SK-N-SH (cell line): ENCODE data around the gene PITPNB. TPM values are rescaled to one million over a fixed set of nuclear protein-coding genes. Genes with fewer than 3 reads are reported as not detected.

Experiments
- CTCF ChIA-PET: fragments of 300-600, 350-600 bp; formaldehyde crosslinking; extraction: SDS; loops from one replicate; lab custom pipeline; 2021; lab: Yijun Ruan, JAX
- POLR2A ChIA-PET: fragments of 350-600 bp; sonication (Branson Sonifier 250); formaldehyde crosslinking; extraction: SDS; loops from one replicate; lab custom pipeline; 2020; ENCODE audit warnings: antibody characterized with exemption, inconsistent platforms; lab: Yijun Ruan, JAX
- DNase-seq: peaks from one replicate; pipeline ENCODE4 v3.0.0; 2012
- H2AFZ ChIP-seq: fragments of 200-600 bp; sonication (generic); 2 replicates; pipeline ENCODE4 v1.8.1; 2016; ENCODE audit warnings: antibody characterized with exemption, mild to moderate bottlenecking, low read depth
- H3F3A ChIP-seq: fragments of 200-600 bp; sonication (generic); replicated peaks from 2 replicates; pipeline ENCODE3; 2016; ENCODE audit warnings: antibody characterized with exemption, mild to moderate bottlenecking; ENCODE audit not compliant: insufficient read depth
- H3K27ac ChIP-seq, 2 experiments: fragments of 200-500 bp in 1 of 2; fragments of 200-600 bp in 1 of 2; sonication (Bioruptor generic) in 1 of 2; sonication (generic), shearing (Covaris generic) in 1 of 2; 2 replicates each; pipeline versions ENCODE4 v1.5.1 to v1.6.1; 2014 to 2016; ENCODE audit warnings: low read depth in 2 of 2, inconsistent platforms in 1 of 2, low read length in 1 of 2, mild to moderate bottlenecking in 1 of 2, mixed read lengths in 1 of 2
- H3K27me3 ChIP-seq: fragments of 200-600 bp; sonication (generic), shearing (Covaris generic); 2 replicates; pipeline ENCODE4 v1.6.1; 2016; ENCODE audit warnings: mixed run types; ENCODE audit not compliant: insufficient read depth
- H3K36me3 ChIP-seq, 2 experiments: fragments of 200-500 bp in 1 of 2; fragments of 200-600 bp in 1 of 2; sonication (Bioruptor generic) in 1 of 2; sonication (generic) in 1 of 2; replicated peaks in 1 of 2; 2 replicates each; pipeline versions ENCODE3 to v1.5.1; 2014 to 2016; ENCODE audit warnings: low read length in 1 of 2, mild to moderate bottlenecking in 1 of 2; ENCODE audit not compliant: insufficient read depth in 2 of 2, control insufficient read depth in 1 of 2
- H3K4me1 ChIP-seq, 2 experiments: fragments of 200-500 bp in 1 of 2; fragments of 200-600 bp in 1 of 2; sonication (Bioruptor generic) in 1 of 2; sonication (generic), shearing (Covaris generic) in 1 of 2; 2 replicates each; pipeline versions ENCODE4 v1.5.1 to v1.6.1; 2014 to 2016; ENCODE audit warnings: low read depth in 1 of 2, low read length in 1 of 2, mixed run types in 1 of 2; ENCODE audit not compliant: insufficient read depth in 2 of 2, control insufficient read depth in 1 of 2
- H3K4me2 ChIP-seq: fragments of 200-600 bp; sonication (generic), shearing (Covaris generic); 2 replicates; pipeline ENCODE4 v1.6.1; 2017; ENCODE audit warnings: mixed run types
- H3K4me3 ChIP-seq, 2 experiments: fragments of 200-500 bp in 1 of 2; fragments of 200-600 bp in 1 of 2; sonication (Bioruptor generic) in 1 of 2; sonication (generic), shearing (Covaris generic) in 1 of 2; 2 replicates each; pipeline versions ENCODE4 v1.5.1 to v1.8.1; 2014 to 2016; ENCODE audit warnings: low read depth in 2 of 2, inconsistent platforms in 1 of 2, low read length in 1 of 2, mild to moderate bottlenecking in 1 of 2, mixed read lengths in 1 of 2, moderate library complexity in 1 of 2
- H3K79me2 ChIP-seq: fragments of 200-600 bp; sonication (generic); 2 replicates; pipeline ENCODE4 v1.8.1; 2017; ENCODE audit warnings: mild to moderate bottlenecking; ENCODE audit not compliant: insufficient read depth
- H3K9ac ChIP-seq: fragments of 200-600 bp; sonication (generic); 2 replicates; pipeline ENCODE4 v1.6.1; 2017; ENCODE audit warnings: mixed run types
- H3K9me2 ChIP-seq: fragments of 200-600 bp; sonication (generic); 2 replicates; pipeline ENCODE4 v1.6.1; 2017; ENCODE audit warnings: mixed run types
- H3K9me3 ChIP-seq: fragments of 200-600 bp; sonication (generic); 2 replicates; pipeline ENCODE4 v1.6.1; 2017; ENCODE audit warnings: mixed run types, mild to moderate bottlenecking, moderate library complexity
- H4K20me1 ChIP-seq: fragments of 200-600 bp; sonication (generic); 2 replicates; pipeline ENCODE4 v1.6.1; 2017; ENCODE audit warnings: mild to moderate bottlenecking, mixed run types; ENCODE audit not compliant: insufficient read depth
- ELF1 ChIP-seq: IDR thresholded peaks from 2 replicates; pipeline ENCODE4 v1.4.0; 2012
- EZH2phosphoT487 ChIP-seq: fragments of 200-600 bp; sonication (generic); IDR thresholded peaks from 2 replicates; pipeline ENCODE4 v1.6.1; 2017; ENCODE audit warnings: low read depth, mixed run types, mild to moderate bottlenecking, antibody characterized with exemption, moderate library complexity, borderline replicate concordance
- FOSL2 ChIP-seq: IDR thresholded peaks from 2 replicates; pipeline ENCODE4 v1.4.0; 2012; ENCODE audit warnings: low read depth, mild to moderate bottlenecking, moderate library complexity, borderline replicate concordance
- FOXM1 ChIP-seq: IDR thresholded peaks from 2 replicates; pipeline ENCODE4 v1.4.0; 2012; ENCODE audit warnings: low read depth, mild to moderate bottlenecking
- GATA2 ChIP-seq: sonication (generic); formaldehyde crosslinking; IDR thresholded peaks from 2 replicates; pipeline ENCODE4 v1.5.0; 2020; ENCODE audit warnings: mild to moderate bottlenecking, missing genetic modification reagents
- MXI1 ChIP-seq: IDR thresholded peaks from 2 replicates; pipeline ENCODE4 v1.6.1; 2012; ENCODE audit warnings: mild to moderate bottlenecking, low read depth, low read length, improper control_type of control experiment
- POLR2AphosphoS5 ChIP-seq: IDR thresholded peaks from 2 replicates; pipeline ENCODE4 v1.6.1; 2012; ENCODE audit warnings: low read depth, low read length
- RCOR1 ChIP-seq: fragments of 150-350 bp; IDR thresholded peaks from 2 replicates; pipeline ENCODE4 v1.6.1; 2017; ENCODE audit warnings: antibody characterized with exemption, low read length
- SIN3A ChIP-seq: IDR thresholded peaks from 2 replicates; pipeline ENCODE4 v1.6.1; 2012; ENCODE audit warnings: low read depth, mild to moderate bottlenecking, low read length, moderate library complexity, borderline replicate concordance
- SMC3 ChIP-seq: IDR thresholded peaks from 2 replicates; pipeline ENCODE4 v1.6.1; 2012; ENCODE audit warnings: low read depth, low read length, improper control_type of control experiment
- TAF1 ChIP-seq: IDR thresholded peaks from 2 replicates; pipeline ENCODE4 v1.6.1; 2012; ENCODE audit warnings: low read depth, mild to moderate bottlenecking, low read length, moderate library complexity, borderline replicate concordance
- TEAD4 ChIP-seq: IDR thresholded peaks from 2 replicates; pipeline ENCODE4 v1.4.0; 2012; ENCODE audit warnings: mild to moderate bottlenecking, borderline replicate concordance; ENCODE audit not compliant: insufficient read depth
- YY1 ChIP-seq: IDR thresholded peaks from 2 replicates; pipeline ENCODE4 v1.4.0; 2012; ENCODE audit warnings: low read depth, mild to moderate bottlenecking
- polyA plus RNA-seq, 3 experiments: library from polyadenylated mRNA; depleted of rRNA; stranded (reverse); fragments of >200 nt; gene quantifications; 2 replicates each; pipeline ENCODE4 v1.2.3, GENCODE V29; 2012
- TF ChIP-seq, protein P1 (sequence below): fragments of 150-350 bp; IDR thresholded peaks from 2 replicates; pipeline ENCODE4 v1.6.1; 2016; ENCODE audit warnings: mild to moderate bottlenecking, low read depth, low read length
- TF ChIP-seq, protein P2 (sequence below): fragments of 200-600 bp; sonication (generic); IDR thresholded peaks from 2 replicates; pipeline ENCODE4 v1.6.1; 2017; ENCODE audit warnings: antibody characterized with exemption, mild to moderate bottlenecking, moderate library complexity
- TF ChIP-seq, protein P3 (sequence below): IDR thresholded peaks from 2 replicates; pipeline ENCODE4 v1.4.0; 2012; ENCODE audit warnings: low read depth, borderline replicate concordance
- TF ChIP-seq, protein P4 (sequence below): fragments of 150-350 bp; IDR thresholded peaks from 2 replicates; pipeline ENCODE4 v1.6.1; 2017; ENCODE audit warnings: antibody characterized with exemption, low read length, low read depth, borderline replicate concordance

Gene PITPNB
- polyA plus RNA-seq, 1 of the 3 experiments (the other 2 are of a cell fraction), result 32.3 TPM

DNA sequence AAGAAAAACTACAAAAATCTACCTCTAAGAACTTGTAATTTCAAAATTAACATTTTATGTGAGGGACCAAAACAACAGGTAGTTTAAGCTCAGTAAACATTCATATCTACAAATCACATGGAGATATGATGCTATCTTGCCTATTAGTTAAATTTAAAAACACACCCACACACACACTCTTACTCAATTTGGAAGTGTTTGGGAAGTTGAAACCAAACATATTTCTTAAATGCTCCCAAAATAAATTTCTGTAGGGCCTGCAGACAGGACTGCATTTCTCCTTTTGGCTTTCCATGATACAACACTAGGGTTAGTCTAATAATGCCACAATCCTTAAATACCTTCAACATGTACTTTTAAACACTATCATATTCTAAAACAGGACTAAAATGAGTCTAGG is 7.0 kb downstream of the PITPNB start:
- POLR2A ChIA-PET, result no interaction called here
- peaks cover 51 to 52% of the 10 kb centered on the region in 2 experiments for H3K36me3 ChIP-seq
- H3K9me3 ChIP-seq, result no peaks in the 10 kb centered on the region
- CTCF ChIA-PET, result interaction anchor here (1.2 to 11.5 kb wide), 2 partner anchors 12 to 29 kb away, joined by 3 to 150 read pairs; no protein-coding TSS in a partner anchor
- H2AFZ ChIP-seq, result no peak overlapping the region
- no peak for DNase-seq
- no peak overlapping the region for H3K9ac ChIP-seq
- H4K20me1 ChIP-seq, result peaks cover 62% of the 10 kb centered on the region
- no peak overlapping the region for H3K4me2 ChIP-seq
- TF ChIP-seq SMC3 (no peak), SIN3A (no peak), FOXM1 (no peak), RCOR1 (no peak), TEAD4 (no peak), GATA2 (CRISPR knock-in tag) (no peak), YY1 (no peak), MXI1 (no peak), FOSL2 (no peak), TAF1 (no peak), POLR2AphosphoS5 (no peak), EZH2phosphoT487 (no peak), ELF1 (no peak)
- TF ChIP-seq, protein P1, sequence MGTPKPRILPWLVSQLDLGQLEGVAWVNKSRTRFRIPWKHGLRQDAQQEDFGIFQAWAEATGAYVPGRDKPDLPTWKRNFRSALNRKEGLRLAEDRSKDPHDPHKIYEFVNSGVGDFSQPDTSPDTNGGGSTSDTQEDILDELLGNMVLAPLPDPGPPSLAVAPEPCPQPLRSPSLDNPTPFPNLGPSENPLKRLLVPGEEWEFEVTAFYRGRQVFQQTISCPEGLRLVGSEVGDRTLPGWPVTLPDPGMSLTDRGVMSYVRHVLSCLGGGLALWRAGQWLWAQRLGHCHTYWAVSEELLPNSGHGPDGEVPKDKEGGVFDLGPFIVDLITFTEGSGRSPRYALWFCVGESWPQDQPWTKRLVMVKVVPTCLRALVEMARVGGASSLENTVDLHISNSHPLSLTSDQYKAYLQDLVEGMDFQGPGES, result no peak
- TF ChIP-seq, protein P2, sequence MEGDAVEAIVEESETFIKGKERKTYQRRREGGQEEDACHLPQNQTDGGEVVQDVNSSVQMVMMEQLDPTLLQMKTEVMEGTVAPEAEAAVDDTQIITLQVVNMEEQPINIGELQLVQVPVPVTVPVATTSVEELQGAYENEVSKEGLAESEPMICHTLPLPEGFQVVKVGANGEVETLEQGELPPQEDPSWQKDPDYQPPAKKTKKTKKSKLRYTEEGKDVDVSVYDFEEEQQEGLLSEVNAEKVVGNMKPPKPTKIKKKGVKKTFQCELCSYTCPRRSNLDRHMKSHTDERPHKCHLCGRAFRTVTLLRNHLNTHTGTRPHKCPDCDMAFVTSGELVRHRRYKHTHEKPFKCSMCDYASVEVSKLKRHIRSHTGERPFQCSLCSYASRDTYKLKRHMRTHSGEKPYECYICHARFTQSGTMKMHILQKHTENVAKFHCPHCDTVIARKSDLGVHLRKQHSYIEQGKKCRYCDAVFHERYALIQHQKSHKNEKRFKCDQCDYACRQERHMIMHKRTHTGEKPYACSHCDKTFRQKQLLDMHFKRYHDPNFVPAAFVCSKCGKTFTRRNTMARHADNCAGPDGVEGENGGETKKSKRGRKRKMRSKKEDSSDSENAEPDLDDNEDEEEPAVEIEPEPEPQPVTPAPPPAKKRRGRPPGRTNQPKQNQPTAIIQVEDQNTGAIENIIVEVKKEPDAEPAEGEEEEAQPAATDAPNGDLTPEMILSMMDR, result no peak
- TF ChIP-seq, protein P3, sequence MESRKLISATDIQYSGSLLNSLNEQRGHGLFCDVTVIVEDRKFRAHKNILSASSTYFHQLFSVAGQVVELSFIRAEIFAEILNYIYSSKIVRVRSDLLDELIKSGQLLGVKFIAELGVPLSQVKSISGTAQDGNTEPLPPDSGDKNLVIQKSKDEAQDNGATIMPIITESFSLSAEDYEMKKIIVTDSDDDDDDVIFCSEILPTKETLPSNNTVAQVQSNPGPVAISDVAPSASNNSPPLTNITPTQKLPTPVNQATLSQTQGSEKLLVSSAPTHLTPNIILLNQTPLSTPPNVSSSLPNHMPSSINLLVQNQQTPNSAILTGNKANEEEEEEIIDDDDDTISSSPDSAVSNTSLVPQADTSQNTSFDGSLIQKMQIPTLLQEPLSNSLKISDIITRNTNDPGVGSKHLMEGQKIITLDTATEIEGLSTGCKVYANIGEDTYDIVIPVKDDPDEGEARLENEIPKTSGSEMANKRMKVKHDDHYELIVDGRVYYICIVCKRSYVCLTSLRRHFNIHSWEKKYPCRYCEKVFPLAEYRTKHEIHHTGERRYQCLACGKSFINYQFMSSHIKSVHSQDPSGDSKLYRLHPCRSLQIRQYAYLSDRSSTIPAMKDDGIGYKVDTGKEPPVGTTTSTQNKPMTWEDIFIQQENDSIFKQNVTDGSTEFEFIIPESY, result no peak
- TF ChIP-seq, protein P4, sequence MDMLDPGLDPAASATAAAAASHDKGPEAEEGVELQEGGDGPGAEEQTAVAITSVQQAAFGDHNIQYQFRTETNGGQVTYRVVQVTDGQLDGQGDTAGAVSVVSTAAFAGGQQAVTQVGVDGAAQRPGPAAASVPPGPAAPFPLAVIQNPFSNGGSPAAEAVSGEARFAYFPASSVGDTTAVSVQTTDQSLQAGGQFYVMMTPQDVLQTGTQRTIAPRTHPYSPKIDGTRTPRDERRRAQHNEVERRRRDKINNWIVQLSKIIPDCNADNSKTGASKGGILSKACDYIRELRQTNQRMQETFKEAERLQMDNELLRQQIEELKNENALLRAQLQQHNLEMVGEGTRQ, result no peak
- H3K27me3 ChIP-seq, result no peaks in the 10 kb centered on the region
- peak overlapping the region in 1 of 2 experiments; percentile 100; a peak in 2 of 4 replicates for H3K27ac ChIP-seq
- peaks cover 6% of the 10 kb centered on the region for H3F3A ChIP-seq
- H3K4me3 ChIP-seq, result no peak overlapping the region
- H3K79me2 ChIP-seq, result peaks cover 100% of the 10 kb centered on the region
- H3K4me1 ChIP-seq, result peaks cover 23 to 52% of the 10 kb centered on the region in 2 experiments; a peak in 3 of 4 replicates
- H3K9me2 ChIP-seq, result no peaks in the 10 kb centered on the region
